ENCODE results near the gene GREM1.

The GREM1 gene

DNA sequence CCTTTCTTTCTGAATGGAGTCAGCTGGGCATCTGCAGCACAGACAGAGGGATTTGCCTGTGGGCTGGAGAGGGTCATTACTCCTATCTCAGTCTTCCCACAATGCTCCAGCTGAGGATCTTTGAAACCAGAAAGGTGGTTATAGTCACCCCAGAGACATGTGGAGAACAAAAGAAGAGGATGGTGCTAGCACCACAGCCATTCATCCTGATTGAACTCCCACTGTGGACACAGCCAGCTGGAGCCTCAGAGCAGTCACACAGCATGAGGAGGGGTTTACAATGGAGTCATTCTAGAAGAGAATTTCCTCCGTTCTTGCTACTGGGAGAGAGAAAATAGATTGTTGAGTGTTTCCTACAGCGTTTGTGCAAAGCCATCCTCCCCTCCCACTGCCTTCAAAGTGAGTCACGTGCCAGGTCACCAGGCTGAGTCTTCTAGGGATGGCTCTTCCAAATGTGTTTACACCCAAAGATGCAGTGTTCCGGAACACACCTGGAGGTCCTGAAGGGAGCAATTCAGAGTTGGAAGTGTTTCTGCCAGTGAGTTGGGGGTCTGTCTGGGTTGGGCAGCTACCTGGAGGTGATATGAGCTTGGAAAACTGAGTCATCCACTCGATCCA lies 18.9 kb upstream of the GREM1 start:
- no peak for DNase-seq

GRCh38 chr15:32700501-32701150 lies 17.2 kb upstream of the GREM1 start:
- no peak for DNase-seq

- DNase-seq = no peak
Observed at GRCh38 chr15:32701863-32702262, 15.9 kb upstream of the GREM1 start.

- no peak for DNase-seq
Observed at GRCh38 chr15:32704395-32704981, 13.3 kb upstream of the GREM1 start.

DNA sequence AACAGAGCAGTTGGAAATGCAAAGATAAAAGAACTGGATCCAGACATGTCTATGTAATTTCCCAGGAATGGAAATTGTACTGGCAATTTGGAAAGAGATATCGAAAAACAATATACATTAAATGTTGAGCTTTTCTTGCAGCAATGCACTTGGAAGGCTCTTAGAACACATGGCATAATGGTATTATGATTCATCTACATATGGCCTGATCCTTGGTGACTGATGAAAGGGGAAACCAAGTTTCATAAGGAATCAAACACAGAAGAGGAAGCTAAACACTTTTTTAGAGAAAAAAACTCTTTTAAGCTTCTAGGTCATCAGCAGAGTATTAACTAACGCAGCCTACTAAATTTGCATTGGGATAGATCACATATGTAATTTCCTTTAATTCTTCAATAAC lies 12.4 kb upstream of the GREM1 start:
- no peak for DNase-seq

DNA sequence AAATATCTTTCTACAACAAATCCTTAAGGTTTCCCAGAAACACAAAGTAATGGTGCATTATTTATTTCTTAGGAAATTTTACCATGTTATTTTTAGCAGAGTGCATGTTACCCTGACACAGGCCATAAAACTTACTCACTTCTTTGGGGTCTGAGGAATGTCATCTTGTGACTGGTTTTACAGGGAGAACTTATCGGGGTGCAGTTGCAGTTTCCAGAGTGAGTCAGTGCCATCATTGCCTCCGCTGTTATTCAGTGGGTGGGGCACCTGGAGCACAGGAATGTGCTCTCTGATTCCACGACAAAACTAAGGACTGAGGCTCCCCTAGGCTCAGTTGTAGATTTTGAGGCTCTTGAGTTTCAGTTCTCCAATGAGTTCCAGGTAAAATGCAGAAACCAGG lies 11.1 kb upstream of the GREM1 start:
- no peak for DNase-seq

GRCh38 chr15:32707436-32707835 lies 10.4 kb upstream of the GREM1 start:
- no peak for DNase-seq

DNA sequence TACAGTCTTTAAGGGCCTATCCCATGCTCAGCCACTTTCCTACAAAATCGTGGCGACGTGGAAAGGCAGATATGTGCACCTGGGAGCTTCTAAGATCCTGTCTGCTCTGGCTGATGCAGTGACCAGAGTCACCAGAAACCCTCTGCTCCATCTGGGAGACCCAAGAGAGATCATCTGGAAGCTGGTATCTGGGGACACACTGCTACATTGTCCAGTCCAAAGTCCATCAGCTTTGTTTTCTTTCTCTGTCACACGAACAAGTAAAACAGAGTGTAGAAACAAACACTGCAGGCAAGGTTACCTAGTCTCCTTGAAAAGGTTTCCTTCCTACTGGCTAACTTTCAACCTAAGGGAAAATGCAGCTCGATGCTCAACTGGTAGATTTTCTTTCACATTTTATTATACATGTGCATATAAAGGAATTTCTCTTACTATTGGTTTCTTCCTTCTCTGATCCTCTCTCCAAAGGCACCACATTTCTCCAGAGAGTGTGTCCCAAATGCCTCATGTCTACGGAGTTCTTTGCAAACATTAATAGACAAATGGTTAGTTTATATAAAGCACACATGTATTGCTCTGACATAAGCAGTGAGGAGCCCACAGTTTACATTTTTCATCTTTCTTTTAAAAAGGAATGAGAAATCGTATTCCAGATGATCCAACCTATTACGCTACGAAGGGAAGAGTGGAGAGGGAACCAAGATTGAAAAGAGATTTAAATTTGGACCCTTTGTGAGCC lies 8.3 kb upstream of the GREM1 start:
- no peak for DNase-seq

GRCh38 chr15:32715276-32715675 lies 2.5 kb upstream of the GREM1 start:
- DNase-seq = no peak

DNA sequence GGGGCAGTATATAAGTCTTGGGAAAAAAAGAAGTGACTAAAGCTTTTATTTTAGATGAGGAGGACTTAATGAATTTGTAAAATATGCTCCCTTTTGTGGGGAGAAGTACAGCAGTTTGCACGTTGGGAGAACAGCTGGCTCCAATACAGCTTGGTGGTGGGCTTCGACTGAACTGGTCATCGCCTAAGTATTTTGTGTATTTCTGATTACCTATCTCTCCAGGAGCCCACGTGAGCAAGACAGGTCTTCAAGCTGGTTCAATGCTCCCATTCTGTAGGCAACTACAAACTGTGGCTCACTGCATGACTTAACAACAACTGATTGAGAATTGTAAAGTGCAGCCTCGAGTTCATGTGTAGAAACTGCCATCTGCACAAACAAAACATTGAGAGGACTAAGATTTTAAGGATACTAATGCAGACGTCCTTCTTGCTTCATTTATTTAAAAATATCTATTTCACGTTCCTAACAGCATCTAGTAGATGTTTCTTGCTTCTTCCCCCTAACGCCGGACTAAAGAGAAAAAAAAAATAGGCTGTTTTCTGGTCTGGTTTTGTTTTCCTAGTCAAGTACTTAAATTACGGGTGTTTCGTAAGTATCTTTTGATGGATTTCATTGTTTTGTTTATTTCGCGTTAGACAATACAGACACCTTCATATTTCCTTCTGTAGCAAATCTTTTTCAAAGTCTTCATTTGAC lies 1.4 kb upstream of the GREM1 start:
- DNase-seq = no peak

DNA sequence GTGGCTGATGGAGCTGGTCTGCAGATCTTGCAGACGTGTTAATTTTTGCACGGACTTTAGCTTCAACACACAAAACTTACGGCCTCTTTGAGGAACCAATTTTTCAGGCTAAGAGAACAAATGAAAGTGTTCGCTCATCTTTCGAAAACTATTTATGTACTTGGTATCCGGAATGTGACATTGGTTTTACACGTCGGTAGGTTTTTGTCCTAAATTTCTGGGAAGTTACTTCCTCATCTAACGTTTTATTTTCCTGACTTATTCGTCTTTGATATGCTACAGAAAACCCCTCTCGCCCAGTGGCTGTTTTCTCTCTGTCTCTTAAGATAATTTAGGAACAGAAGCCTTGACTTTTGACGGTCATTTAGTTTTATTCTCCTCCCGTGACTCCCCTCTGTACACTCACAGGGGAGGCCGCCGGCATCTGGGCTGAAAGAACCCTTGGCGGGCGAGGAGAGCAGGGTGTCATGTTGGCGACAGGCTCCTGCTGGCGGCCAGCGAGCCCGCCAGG lies 834 bp upstream of the GREM1 start:
- DNase-seq = no peak

DNA sequence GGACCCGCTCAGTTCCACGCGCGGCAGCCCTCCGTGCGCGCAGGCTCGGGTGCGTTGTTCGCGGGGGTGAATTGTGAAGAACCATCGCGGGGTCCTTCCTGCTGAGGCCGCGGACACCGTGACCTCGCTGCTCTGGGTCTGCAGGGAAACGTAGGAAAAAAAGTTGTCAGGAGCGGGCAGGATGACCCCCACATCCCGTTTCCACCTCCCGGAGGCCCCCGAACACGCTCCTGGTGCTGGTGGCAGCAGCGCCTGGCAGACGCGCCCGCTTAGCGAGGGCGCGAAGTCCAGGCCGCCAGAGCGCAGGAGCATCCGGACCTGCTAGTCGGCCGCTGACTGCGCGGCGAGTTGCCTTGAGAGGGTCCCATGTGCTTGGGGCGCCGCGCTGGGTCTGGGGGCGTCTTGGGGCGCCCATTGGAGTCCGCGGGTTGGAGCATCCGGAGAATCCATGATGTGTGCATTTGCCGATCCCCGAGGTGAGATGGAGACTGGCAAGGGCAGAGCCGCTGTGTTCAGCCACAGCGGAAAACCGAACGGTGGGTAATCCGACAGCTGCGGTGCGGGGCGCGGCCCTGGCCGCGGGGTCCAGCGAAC lies 520 bp downstream of the GREM1 start:
- no peak for DNase-seq

DNA sequence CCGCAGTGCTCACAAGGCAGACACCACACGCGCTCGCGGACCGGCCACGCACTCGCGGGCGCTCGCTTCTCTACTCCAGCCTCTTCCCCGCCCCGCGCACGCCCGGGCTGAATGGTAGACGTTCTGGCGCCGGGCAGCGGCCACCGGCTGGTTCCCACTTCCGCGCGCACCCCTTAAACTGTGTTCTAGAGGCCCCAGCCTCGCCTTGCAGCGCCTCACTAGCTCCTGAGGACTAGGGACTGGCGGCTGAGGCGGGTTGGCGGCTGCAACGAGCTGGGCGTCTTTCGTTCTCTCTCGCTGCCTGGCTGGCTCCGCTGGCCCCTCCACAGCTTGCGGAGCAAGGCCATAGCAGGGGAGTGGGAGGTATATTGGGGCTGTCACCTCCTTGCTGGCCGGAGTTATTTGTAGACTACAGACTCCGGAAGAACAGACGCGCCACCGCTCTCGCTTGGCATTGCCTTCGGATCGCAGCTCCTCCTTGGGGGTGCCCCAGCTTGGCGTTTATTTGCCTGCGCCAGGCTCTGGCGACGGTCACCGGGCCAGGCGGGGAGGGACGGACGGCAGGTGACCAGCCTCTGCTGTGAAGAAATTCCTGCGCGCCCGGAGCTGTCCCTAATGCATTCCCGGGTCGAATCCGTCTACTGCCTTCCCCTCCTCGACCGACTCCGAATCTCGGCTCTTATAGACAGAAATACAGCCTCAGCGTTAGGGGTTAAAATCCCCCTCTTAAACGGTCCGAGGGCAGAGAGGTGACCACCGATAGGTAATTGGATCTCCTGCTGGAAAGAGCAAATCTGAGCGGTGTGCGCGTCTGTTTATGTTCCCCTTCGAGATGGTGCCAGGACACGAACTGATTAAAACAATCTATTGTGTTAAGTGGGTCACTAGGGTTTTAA lies 1.3 kb downstream of the GREM1 start:
- no peak for DNase-seq

DNA sequence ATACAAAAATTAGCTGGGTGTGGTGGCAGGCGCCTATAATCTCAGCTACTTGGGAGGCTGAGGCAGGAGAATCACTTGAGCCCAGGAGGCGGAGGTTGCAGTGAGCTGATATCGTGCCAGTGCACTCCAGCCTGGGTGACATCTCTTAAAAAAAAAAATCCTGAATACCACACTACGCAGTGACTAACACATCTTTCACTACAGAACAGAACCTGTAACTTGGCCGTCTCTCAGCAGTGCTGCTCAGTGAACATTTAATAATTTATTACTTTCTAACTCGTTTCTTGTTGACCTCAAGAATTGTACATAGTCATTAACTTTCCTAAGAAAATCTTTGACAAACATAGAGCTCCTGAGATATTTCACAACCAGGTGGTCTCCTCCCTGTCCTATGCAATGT lies 3.8 kb downstream of the GREM1 start:
- DNase-seq = no peak

DNA sequence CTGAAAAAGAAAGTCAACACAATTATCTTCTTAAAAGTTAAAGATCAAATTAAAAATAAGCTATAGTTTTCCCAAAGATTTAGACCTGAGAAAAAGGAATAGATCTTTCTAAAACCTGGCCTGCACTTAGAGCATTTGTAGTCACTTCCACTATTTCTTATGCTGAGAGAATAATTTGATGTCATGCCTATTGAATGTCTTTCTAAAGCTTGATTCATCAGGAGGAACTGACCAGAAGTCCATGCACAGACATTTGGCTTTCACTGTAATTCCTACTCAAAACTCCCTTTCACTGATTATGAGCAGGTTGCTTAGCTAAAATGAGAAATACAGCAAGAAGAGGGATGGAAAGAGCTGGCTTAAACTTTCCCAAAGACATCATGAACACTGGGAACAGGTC lies 4.3 kb downstream of the GREM1 start:
- DNase-seq = no peak

DNA sequence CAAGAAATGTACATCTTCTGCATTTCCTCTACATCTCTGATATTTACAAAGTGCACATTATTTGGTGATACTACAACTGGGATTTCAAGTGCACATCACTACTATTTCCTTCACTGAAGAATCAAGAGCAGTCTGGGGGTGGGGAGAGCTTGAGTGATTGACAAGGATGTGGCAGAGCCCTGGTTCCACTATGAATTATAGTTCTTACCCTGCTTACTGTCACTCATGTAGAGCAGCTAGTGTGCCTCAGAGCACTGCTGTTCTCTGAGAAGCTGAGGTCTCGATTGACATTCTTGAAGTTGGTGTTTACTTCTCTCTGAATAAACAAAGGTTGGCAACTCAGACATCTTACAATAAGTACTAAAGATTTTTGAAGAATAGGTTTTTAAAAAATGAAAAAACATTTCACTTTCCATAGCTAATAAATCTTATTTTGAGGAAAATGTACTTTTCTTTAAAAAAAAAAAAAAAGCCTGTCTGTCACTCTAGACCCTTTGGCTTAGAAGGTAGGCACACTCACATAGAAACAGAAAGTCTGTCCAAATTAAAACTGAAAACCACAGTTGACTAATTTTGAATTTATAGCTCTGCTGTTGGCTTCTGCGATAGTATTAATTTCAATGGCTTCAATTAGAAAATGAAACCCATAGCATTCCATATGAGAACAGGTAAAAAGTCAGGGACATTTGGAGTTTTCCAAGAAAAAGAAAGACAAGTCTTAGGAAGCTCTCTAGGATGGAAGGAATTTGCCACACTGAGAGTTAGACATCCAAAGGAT lies 5.6 kb downstream of the GREM1 start:
- DNase-seq = no peak

DNA sequence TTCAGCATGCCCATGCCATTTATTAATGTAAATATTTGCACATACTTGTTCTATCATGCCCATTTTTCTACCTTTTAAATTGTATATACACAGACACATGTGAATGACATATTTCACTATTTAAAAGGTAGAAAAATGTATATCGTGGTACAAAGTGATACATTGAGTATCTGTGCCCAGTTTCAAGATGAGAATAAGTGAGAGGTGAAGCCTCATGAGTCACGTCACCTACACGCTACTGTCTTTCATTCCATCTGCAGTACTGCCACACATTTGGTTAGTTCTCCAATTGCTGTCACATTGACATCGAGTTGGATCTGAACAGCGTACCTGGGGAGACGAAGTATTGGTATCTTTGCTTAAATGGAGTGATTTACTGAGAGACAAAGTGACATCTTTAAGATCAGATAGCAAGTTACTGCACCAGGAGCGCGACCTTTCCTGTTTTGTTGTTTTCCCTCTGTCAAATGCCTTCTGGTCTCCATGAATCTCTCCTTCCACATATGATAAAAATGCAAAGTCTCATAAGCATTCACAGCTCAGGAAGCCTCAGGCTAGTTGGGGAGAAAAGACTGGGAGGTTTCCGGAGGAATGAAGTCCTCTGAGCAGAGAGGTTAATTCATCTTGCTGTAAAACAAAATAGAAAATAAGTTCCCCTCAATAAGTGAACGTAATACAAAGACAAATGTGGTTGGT lies 12.0 kb downstream of the GREM1 start:
- DNase-seq = no peak

DNA sequence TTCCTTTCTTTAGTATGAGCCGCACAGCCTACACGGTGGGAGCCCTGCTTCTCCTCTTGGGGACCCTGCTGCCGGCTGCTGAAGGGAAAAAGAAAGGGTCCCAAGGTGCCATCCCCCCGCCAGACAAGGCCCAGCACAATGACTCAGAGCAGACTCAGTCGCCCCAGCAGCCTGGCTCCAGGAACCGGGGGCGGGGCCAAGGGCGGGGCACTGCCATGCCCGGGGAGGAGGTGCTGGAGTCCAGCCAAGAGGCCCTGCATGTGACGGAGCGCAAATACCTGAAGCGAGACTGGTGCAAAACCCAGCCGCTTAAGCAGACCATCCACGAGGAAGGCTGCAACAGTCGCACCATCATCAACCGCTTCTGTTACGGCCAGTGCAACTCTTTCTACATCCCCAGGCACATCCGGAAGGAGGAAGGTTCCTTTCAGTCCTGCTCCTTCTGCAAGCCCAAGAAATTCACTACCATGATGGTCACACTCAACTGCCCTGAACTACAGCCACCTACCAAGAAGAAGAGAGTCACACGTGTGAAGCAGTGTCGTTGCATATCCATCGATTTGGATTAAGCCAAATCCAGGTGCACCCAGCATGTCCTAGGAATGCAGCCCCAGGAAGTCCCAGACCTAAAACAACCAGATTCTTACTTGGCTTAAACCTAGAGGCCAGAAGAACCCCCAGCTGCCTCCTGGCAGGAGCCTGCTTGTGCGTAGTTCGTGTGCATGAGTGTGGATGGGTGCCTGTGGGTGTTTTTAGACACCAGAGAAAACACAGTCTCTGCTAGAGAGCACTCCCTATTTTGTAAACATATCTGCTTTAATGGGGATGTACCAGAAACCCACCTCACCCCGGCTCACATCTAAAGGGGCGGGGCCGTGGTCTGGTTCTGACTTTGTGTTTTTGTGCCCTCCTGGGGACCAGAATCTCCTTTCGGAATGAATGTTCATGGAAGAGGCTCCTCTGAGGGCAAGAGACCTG lies 13.2 kb downstream of the GREM1 start:
- no peak for DNase-seq

DNA sequence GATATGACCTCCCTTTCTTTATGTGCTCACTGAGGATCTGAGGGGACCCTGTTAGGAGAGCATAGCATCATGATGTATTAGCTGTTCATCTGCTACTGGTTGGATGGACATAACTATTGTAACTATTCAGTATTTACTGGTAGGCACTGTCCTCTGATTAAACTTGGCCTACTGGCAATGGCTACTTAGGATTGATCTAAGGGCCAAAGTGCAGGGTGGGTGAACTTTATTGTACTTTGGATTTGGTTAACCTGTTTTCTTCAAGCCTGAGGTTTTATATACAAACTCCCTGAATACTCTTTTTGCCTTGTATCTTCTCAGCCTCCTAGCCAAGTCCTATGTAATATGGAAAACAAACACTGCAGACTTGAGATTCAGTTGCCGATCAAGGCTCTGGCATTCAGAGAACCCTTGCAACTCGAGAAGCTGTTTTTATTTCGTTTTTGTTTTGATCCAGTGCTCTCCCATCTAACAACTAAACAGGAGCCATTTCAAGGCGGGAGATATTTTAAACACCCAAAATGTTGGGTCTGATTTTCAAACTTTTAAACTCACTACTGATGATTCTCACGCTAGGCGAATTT lies 14.9 kb downstream of the GREM1 start:
- no peak for DNase-seq

Data from DMS 273 treated with DMSO at 0.1 percent for 48 hours (cell line).